ENCODE results near the gene PLK3.
"Not testable (repeated sequence)": the region's sequence is repeated elsewhere in the genome, so short reads cannot be mapped to it uniquely, and the experiment has no call there.

The PLK3 gene

DNA sequence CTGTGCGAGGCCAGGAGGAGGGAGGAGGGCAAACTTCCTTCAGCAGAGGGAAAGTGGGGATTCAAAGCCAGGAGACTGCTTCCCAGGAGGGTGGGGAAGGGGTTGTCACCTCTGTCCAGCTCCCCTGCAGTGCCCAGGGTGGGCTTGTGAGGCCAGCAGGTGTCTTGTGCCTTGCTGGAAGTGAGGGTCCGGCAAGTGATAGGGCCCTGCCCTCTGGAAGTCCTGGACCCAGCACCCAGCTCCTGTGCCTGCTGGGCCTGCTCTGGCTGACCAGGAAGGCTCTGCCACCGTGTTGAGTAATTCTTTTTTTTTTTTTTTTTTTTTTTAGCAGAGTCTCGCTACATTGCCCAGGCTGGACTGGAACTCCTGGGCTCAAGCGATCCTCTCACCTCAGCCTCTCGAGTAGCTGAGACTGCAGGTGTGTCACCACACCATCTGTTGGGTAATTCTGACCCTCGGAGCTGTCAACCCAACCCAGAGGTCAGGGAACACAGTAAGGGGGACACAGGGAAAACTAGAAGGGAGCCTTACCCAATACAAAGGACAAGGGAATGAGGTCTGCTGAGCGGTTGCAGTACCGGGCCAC lies 13.2 kb upstream of the PLK3 start:
- DNase-seq (ENCODE audit: low read depth in 1 of 2, low spot score in 1 of 2): no peak

DNA sequence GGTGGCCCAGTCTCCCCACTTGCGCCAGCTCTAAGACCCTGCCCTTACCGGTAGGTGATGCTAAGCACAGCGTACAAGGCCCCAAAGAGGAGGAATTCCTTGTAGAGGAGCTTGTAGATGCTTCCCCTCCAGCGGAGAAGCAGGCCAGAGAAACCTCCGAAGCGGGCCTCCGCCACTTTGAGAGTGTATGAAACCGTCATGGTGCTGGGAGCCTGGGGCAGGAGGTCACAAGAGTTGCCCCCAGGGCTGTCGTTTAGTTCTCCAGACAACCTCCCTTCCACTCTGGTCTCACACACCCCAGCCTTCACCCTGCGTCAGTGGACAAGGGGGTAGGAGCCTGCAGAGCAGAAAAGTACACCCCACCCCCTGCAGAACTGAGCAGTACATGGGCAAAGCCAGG lies 12.7 kb upstream of the PLK3 start:
- DNase-seq (ENCODE audit: low read depth in 1 of 2, low spot score in 1 of 2): no peak

DNA sequence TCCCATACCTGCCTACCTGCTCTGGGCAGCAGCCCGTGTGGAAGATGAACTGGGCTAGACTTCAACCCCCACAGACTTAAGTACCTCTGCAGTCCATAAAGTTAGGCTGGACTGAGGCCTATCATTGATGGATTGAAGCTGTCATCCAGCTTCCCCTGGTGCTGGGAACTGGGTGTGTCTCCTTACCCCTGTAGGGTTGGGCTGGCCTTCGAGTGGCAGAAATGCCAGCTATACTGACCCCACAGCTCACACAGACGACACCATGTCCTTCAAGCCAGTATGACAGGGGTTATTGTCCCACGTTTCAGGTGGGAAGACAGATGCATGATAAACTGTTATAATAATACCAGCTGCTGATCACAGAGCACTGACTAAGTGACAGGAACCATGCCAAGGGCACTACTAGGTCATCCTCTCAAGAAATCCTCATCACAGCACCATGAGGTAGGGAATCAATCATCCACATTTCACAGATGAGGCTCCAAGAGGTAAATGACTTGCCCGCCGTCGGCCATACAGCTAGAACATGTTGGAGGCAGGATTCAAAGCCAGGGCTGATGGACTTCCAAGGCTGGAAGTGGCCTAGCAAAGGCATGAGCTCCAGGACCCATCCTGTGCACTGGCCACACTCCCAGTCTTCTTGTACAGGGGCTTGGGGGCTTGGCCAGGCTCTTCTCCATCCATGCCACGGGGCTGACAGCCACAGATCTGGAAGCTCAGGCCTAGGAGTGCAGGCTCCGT lies 11.9 kb upstream of the PLK3 start, which contains the start of gene BEST4:
TSS of gene BEST4 (minus strand) at position 51 of the 741 bp plus-strand sequence. CDS start 465 bp downstream, outside the sequence.
- DNase-seq (ENCODE audit: low read depth in 1 of 2, low spot score in 1 of 2): no peak

DNA sequence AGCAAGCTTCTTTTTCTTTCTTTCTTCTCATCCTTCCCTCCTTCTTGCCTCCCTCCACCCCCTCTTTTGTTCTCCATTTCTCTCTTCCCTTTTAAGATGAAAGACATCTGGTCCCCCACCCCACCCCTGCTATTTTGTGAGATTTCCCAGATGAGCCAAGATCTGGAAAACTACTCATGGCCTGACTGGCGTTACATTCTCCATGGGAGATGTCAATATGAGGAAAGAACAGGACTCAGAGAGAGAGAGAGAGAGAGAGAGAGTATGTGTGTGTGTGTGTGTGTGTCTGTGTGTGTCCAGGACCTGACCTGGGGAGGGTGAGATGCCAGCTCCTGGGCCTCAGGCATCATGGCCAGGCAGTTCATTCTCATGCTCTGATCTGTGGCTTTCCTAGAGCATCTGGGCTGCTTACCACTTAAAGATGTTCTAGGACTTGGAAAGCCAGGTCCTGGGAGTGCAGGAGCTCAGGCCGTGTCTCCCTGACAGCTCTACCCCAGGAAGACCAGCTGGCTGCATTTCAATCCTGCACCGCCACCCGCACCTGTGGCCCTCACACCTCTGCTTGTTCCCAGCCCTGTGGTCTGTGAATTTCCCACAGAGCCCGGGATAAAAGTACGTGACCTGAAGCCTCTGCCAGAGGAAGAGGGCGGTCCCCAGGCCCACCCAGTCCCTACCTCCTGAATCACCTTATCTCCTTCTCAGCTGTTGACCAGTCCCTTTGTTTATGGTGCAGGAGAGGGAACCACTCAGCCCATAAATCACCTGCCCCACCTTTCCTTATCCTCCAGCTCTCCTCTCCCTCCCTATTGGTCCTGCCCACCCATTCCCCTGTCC lies 9.0 kb upstream of the PLK3 start:
- DNase-seq (ENCODE audit: low read depth in 1 of 2, low spot score in 1 of 2): no peak

DNA sequence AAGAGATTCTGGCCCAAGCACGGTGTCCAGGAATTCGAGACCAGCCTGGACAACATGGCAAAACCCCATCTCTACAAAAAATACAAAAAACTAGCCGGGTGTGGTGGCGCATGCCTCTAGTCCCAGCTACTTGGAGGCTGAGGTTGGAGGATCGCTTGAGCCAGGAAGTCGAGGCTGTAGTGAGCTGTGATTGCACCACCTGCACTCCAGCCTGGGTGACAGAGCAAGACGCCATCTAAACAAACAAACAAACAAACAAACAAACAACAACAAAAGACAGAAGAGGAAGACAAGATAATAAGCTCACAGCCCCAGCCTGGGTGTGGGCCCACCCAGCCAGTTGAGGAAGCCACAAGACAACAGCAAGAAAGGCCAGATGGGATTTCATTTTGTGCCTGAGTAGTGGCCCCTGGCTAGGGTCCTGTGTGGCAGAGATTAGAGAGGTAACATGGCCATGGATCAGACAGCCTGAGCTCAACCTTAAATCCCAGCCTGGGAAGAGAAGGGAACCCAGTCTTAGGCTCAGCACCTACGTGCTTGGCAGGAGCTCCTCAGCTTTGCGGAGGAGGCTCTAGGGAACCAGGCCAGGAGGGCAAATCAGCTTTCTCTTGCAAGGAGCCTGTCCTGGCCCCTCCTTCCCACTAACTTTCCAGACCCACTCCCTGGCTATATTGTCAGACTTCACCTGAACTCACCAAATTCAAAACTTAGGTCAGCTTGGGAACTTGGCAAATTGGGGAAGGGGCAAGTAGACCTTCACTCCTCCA lies 7.3 kb upstream of the PLK3 start:
- DNase-seq (ENCODE audit: low read depth in 1 of 2, low spot score in 1 of 2): no peak

DNA sequence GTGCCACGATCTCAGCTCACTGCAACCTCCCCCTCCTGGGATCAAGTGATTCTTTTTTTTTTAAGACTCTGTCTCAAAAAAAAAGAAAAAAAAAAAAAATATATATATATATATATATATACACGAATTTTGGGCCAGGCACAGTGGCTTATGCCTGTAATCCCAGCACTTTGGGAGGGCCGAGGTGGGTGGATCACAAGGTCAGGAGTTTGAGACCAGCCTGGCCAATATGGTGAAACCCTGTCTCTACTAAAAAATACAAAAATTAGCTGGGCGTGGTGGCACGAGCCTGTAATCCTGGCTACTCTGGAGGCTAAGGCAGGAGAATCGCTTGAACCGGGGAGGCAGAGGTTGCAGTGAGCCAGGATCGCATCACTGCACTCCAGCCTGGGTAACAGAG lies 2.3 kb upstream of the PLK3 start:
- not testable (repeated sequence) for DNase-seq (ENCODE audit: low read depth in 1 of 2, low spot score in 1 of 2)

DNA sequence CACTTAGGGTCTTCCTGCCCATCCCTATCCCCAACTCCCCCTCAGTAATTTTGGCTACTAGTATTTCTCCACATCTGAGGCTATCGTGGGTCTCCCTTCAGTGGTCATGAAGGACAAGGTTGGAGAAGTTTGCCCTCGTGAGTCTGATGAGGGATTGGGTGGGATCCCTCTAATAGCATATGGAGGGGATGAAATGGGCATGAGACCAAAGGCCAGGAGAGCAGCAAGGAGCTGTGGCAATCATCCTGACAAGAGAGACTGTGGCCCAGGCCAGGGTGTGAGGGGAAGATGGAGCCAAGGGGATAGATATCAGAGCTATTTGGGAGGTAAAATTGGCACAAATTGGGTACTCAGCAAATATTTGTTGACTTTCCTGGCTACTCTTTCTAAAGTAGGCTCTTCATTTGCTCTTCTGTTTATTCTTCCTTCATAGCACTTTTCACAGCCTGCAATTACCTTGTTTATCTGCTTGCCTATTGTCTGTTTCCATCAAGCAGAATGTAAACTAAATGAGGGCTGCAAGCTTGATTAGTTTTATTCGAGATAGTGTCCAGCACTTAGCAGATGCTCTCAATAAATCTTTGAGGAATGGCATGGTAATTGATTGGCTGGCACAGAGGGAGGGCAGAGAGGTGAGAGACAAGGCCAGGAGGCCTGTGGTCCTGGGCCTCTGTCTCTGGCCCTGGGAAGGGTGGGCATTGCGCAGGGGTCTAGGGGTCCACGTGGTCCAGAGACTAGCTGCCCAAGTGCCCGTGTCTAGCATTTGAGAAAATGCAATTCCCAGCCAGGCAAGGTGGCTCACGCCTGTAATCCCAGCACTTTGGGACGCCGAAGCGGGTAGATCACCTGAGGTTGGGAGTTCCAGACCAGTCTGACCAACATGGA lies 1.5 kb upstream of the PLK3 start:
- DNase-seq (ENCODE audit: low read depth in 1 of 2, low spot score in 1 of 2): no peak

DNA sequence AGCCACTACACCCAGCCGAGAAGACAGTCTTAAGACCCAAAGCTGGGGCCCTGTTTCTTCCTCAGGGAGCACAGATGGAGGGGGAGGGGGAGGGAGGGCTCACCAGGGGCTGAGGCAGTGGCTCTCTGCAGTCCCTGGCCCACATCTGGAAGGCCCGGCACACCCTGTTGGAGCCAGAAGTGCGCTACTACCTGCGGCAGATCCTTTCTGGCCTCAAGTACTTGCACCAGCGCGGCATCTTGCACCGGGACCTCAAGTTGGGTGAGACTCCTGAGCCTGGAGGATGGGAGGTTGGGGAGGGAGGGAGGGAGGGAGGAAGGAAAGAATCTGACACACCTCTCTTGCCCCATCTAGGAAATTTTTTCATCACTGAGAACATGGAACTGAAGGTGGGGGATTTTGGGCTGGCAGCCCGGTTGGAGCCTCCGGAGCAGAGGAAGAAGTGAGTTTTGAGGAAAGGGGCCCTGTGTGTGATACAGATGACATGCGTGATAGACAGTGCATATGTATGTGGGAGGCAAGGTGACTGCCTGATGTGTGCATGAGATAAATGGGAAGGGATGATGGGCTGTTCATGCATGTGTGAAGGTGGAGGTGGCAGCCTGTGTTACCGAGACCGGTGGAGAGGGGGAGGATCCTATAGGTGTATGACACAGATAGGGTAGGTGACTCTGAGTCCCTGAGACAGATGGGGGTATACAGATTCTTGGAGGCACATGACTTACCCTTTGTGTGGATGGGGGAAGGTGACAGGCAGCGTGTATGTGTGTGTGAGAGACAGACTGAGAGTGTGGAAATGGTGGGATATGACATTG lies 1.5 kb downstream of the PLK3 start:
- DNase-seq (ENCODE audit: low read depth in 1 of 2, low spot score in 1 of 2): no peak

DNA sequence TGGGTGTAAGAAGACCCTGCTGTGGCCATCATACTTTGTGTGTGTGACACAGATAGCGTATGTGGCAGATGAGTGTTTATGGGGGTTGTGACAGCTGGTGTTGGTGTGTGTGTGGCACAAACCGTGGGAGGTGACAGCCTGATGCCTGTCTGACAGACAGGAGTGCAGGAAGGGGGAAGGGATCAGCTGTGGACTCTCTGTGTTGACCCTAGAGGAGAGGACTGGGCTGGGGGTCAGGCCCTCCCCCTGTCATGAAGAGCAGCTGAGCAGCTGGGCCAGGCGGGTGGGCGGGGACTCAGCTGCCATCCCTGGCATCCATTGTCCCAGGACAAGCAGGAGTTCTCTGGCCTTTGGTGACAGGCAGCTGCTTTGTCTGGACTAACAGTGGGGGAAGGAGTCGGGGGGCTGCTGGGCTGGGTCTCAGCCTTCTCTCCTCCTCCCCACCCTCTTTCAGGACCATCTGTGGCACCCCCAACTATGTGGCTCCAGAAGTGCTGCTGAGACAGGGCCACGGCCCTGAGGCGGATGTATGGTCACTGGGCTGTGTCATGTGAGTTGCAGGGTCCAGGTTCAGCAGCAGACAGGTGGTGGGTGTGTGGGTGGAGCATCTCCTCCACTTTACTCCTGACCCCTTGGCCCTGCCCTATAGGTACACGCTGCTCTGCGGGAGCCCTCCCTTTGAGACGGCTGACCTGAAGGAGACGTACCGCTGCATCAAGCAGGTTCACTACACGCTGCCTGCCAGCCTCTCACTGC lies 2.3 kb downstream of the PLK3 start:
- no peak for DNase-seq (ENCODE audit: low read depth in 1 of 2, low spot score in 1 of 2)

DNA sequence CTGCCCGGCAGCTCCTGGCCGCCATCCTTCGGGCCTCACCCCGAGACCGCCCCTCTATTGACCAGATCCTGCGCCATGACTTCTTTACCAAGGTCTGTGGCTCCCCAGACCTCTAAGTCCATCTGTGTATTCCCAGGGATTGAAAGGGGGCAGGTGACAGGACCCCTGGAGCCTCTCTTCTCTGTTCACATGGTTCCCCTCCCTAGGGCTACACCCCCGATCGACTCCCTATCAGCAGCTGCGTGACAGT lies 2.8 kb downstream of the PLK3 start:
- no peak for DNase-seq (ENCODE audit: low read depth in 1 of 2, low spot score in 1 of 2)

DNA sequence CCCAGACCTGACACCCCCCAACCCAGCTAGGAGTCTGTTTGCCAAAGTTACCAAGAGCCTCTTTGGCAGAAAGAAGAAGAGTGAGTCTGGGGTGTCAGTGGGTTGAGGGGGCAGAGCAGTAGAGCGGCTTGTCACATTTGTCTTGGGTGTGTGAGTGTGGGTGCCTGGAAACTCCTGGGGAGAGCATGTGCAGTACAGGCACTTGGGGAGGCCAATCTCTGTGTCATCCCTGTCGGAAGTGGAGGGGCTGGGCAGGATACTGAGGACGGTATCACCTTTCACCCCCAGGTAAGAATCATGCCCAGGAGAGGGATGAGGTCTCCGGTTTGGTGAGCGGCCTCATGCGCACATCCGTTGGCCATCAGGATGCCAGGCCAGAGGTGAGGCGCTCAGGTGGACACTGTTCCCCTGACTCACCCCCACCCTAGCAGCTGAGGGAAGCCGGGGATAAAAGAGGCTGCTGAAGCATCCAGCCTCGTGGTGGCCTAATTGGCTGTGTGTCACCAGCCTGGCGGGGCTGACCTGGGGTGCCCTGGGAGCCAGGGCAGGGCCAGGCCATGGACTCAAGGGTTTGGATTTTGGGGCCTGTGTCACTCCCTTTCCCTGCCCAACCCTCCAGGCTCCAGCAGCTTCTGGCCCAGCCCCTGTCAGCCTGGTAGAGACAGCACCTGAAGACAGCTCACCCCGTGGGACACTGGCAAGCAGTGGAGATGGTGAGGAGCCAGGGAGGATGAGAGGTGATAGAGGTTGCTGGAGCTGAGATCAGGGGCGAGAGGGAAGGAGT lies 3.3 kb downstream of the PLK3 start:
- DNase-seq (ENCODE audit: low read depth in 1 of 2, low spot score in 1 of 2): no peak

DNA sequence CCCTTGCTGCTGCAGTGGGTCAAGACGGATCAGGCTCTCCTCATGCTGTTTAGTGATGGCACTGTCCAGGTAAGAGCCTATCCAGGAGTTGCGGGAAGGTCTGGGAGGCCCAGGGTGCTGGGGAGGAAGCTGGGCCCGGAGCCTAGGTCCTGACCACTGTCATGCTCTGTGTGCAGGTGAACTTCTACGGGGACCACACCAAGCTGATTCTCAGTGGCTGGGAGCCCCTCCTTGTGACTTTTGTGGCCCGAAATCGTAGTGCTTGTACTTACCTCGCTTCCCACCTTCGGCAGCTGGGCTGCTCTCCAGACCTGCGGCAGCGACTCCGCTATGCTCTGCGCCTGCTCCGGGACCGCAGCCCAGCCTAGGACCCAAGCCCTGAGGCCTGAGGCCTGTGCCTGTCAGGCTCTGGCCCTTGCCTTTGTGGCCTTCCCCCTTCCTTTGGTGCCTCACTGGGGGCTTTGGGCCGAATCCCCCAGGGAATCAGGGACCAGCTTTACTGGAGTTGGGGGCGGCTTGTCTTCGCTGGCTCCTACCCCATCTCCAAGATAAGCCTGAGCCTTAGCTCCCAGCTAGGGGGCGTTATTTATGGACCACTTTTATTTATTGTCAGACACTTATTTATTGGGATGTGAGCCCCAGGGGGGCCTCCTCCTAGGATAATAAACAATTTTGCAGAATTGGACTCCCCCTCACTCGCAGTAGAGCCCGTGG lies 5.3 kb downstream of the PLK3 start:
- no peak for DNase-seq (ENCODE audit: low read depth in 1 of 2, low spot score in 1 of 2)

DNA sequence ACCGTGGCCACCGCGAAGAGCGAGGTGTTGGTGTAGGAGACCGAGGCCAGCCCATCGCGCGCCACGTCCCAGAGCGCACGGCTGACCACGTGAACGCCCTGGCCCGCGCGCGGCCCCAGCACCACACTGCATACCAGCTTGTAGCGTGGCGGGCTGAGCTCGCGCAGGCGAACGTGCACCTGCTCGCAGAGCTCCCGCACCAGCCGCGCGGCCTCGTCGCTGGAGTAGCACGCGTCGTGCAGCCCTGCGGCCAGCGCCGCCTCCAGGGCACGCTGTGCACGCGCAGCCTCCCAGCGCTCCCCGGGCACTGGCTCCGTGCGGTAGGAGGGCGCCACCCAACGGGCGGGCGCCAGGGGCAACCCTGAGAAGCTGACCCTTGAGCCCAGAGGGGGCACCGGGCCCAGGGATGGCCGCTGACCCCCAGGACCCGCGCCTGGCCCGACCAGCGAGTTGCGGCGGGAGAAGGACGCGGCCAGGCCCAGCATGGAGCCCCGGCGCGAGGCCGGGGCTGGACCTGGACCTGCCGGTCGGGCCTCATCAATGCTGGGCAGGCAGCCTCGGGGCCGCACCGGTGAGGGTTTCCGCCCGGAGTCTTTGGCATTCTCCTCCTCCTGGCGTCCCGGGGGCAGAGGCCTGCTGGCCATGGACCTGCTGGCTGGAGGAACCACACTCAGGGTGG lies 6.0 kb downstream of the PLK3 start:
- DNase-seq (ENCODE audit: low read depth in 1 of 2, low spot score in 1 of 2): no peak

DNA sequence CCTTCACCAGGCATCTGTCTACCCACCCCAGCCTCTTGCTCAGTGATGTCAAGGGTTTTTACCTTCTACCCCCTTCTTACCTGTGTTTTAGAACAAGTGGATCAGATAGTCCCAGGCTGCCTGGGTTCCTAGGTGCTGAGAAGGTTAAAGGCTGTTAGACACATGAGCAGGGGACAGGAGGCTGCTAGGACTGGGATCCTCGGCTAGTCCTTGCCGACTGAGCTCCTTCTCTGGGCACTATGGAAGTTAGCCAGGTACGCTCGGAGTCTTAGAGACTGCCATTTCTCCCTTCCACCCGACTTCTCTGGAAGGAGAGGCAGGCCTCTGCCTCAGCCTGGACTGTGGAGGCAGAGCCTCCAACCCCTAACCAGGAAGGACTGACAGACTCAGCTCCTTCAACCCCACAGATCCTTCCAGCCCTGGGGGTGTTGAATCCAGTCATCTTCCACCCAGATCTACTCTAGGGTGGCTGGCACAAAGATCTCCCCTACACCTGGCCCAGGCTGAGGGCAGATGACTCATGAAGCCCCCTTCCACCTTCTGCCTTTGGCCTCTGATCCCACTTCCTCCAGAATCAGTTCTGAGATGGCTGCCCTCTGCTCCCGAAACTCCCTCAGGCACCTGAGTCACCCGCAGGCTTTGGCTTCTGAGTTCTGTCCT lies 6.7 kb downstream of the PLK3 start, which contains the start of gene DYNLT4:
TSS of gene DYNLT4 (minus strand) at position 648 of the 660 bp plus-strand sequence. CDS start 683 bp downstream, outside the sequence.
- DNase-seq (ENCODE audit: low read depth in 1 of 2, low spot score in 1 of 2): no peak

DNA sequence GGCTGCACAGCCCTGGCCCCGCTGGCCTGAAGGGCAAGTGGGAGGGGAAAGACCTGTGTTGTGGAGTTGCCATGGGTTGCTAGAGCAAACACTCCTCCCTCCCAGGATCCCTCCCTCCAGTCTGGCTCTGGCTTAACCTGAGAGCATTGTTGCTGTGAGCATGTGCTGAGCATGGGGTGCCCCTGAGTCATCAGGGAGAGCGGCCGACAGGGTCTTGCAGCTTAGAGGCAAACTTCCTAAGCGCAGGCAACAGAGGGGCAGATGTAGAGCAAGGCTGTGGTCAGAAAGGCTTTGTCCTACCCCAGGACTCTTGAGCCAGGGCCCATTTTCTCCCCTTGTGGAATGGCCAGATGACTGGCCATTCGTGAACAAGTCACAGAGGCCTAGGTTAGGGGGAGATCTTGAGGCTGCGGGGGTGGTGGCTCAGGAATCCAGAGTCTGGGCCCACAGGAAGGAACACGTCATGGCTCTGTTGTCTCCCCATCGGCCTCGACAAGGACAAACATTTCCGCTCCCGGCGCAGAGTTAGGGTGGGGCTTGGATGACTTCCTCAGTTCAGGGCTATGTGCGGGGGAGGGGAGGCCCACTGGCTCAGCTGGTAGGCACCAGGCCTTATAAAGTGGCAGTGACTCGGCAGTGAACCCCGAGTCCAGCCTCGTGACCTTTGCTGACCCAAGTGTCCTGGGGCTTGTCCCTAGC lies 7.3 kb downstream of the PLK3 start:
- DNase-seq (ENCODE audit: low read depth in 1 of 2, low spot score in 1 of 2): peak; percentile 71 to 86
